ENCODE measurements around the gene PIK3C2B. TPM values are rescaled to one million over a fixed set of nuclear protein-coding genes. Genes with fewer than 3 reads are reported as not detected.

Gene PIK3C2B
- total and polyA plus RNA-seq, 12 donors, result 4.4 to 31.9 (median 21.1) TPM

- intact Hi-C loops (cut with DNase I), result loop anchor here in 9 of 10 donors (1.0 to 10.0 kb wide), 4 partner anchors 52 to 335 kb away; partner anchors contain the start of gene REN (in 2 of the 9)
- ATAC-seq (no peak), DNase-seq (no peak)
- 75 to 78% methylated on average over 7 of the region's 7 CpGs for whole genome bisulfite sequencing, 2 donors
- Histone ChIP-seq H3K27ac (peak overlapping the region in 2 of 10 donors; percentile 57 to 63), H3K4me3 (no peak overlapping the region), H3K27me3 (no peaks in the 10 kb centered on the region), H3K4me1 (peaks cover 0 to 36% (median 24%) of the 10 kb centered on the region in 9 donors), H3K9me3 (peaks cover 0 to 4% (median 0%) of the 10 kb centered on the region in 11 donors), H3K36me3 (no peaks in the 10 kb centered on the region)
- TF ChIP-seq, protein P1, sequence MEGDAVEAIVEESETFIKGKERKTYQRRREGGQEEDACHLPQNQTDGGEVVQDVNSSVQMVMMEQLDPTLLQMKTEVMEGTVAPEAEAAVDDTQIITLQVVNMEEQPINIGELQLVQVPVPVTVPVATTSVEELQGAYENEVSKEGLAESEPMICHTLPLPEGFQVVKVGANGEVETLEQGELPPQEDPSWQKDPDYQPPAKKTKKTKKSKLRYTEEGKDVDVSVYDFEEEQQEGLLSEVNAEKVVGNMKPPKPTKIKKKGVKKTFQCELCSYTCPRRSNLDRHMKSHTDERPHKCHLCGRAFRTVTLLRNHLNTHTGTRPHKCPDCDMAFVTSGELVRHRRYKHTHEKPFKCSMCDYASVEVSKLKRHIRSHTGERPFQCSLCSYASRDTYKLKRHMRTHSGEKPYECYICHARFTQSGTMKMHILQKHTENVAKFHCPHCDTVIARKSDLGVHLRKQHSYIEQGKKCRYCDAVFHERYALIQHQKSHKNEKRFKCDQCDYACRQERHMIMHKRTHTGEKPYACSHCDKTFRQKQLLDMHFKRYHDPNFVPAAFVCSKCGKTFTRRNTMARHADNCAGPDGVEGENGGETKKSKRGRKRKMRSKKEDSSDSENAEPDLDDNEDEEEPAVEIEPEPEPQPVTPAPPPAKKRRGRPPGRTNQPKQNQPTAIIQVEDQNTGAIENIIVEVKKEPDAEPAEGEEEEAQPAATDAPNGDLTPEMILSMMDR (IDR thresholded peaks at IDR 0.05), result no peak
These were observed 5.2 kb upstream of the PIK3C2B start for GRCh38 chr1:204499511-204500468.

GRCh38 chr1:204498981-204499380 lies 4.4 kb upstream of the PIK3C2B start:
- 60 to 62% methylated on average over 3 of the region's 3 CpGs for WGBS, 2 donors
- no peak for ATAC-seq
- intact Hi-C loops (cut with DNase I), result loop anchor here in 3 of 10 donors (1.0 to 5.0 kb wide), 3 partner anchors 52 to 67 kb away; no protein-coding TSS in a partner anchor

GRCh38 chr1:204495777-204496176 lies 1.2 kb upstream of the PIK3C2B start:
- intact Hi-C loops (cut with DNase I), result loop anchor here in 4 of 10 donors (2.0 to 5.0 kb wide), 4 partner anchors 45 to 63 kb away; no protein-coding TSS in a partner anchor
- H3K9me3 ChIP-seq, result peaks cover 0 to 4% (median 0%) of the 10 kb centered on the region in 11 donors
- no peak overlapping the region for H3K4me3 ChIP-seq
- H3K27me3 ChIP-seq, result no peaks in the 10 kb centered on the region
- 62 to 63% methylated on average over 5 of the region's 6 CpGs for WGBS, 2 donors
- H3K36me3 ChIP-seq, result no peaks in the 10 kb centered on the region
- ATAC-seq, result no peak
- TF ChIP-seq, protein P1 (IDR thresholded peaks at IDR 0.05), result no peak
- H3K27ac ChIP-seq, result peak overlapping the region in 1 of 10 donors; percentile 96
- H3K4me1 ChIP-seq, result peaks cover 12 to 55% (median 39%) of the 10 kb centered on the region in 9 donors
- no peak for DNase-seq

More at GRCh38 chr1:204498981-204499380, 4.4 kb upstream of the PIK3C2B start:
- DNase-seq, result no peak
- H3K9me3 ChIP-seq, result peaks cover 0 to 4% (median 0%) of the 10 kb centered on the region in 11 donors
- TF ChIP-seq, protein P1 (IDR thresholded peaks at IDR 0.05), result no peak
- H3K4me1 ChIP-seq, result peaks cover 0 to 36% (median 25%) of the 10 kb centered on the region in 9 donors
- no peak overlapping the region for H3K4me3 ChIP-seq
- no peaks in the 10 kb centered on the region for H3K36me3 ChIP-seq
- H3K27ac ChIP-seq, result peak overlapping the region in 3 of 10 donors; percentile 6 to 63 (median 57)
- no peaks in the 10 kb centered on the region for H3K27me3 ChIP-seq

GRCh38 chr1:204495078-204495753 lies 611 bp upstream of the PIK3C2B start:
- Histone ChIP-seq H3K4me3 (peak overlapping the region; percentile 12 to 93 (median 88)), H3K27me3 (no peaks in the 10 kb centered on the region), H3K36me3 (no peaks in the 10 kb centered on the region), H3K4me1 (peaks cover 12 to 59% (median 39%) of the 10 kb centered on the region in 9 donors), H3K27ac (peak overlapping the region; percentile 86 to 96 (median 94)), H3K9me3 (peaks cover 0 to 3% (median 0%) of the 10 kb centered on the region in 11 donors)
- intact Hi-C loops (cut with DNase I), result loop anchor here in 4 of 10 donors (2.0 to 5.0 kb wide), 4 partner anchors 44 to 63 kb away; no protein-coding TSS in a partner anchor
- DNase-seq (no peak), ATAC-seq (no peak)
- WGBS, 2 donors, result 9 to 11% methylated on average over 17 of the region's 17 CpGs
- TF ChIP-seq, protein P1 (IDR thresholded peaks at IDR 0.05), result no peak
